Measurements from ENCODE around the gene IL1RAPL2. TPM values are rescaled to one million over a fixed set of nuclear protein-coding genes. Genes with fewer than 3 reads are reported as not detected.
"Not testable (repeated sequence)": the region's sequence is repeated elsewhere in the genome, so short reads cannot be mapped to it uniquely, and the experiment has no call there.

The IL1RAPL2 gene
- total RNA-seq, 1 donor from 2014 or later = 0.58 TPM

- no peaks in the 10 kb centered on the region for H3K36me3 Mint-ChIP-seq (ENCODE audit: low read depth)
- TF ChIP-seq, protein P1, sequence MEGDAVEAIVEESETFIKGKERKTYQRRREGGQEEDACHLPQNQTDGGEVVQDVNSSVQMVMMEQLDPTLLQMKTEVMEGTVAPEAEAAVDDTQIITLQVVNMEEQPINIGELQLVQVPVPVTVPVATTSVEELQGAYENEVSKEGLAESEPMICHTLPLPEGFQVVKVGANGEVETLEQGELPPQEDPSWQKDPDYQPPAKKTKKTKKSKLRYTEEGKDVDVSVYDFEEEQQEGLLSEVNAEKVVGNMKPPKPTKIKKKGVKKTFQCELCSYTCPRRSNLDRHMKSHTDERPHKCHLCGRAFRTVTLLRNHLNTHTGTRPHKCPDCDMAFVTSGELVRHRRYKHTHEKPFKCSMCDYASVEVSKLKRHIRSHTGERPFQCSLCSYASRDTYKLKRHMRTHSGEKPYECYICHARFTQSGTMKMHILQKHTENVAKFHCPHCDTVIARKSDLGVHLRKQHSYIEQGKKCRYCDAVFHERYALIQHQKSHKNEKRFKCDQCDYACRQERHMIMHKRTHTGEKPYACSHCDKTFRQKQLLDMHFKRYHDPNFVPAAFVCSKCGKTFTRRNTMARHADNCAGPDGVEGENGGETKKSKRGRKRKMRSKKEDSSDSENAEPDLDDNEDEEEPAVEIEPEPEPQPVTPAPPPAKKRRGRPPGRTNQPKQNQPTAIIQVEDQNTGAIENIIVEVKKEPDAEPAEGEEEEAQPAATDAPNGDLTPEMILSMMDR (conservative IDR thresholded peaks at IDR 0.05) = no peak
- H3K27ac Mint-ChIP-seq (ENCODE audit: unreplicated experiment) = no peak overlapping the region
- no peak overlapping the region for H3K4me3 Mint-ChIP-seq
- no peak for DNase-seq (ENCODE audit: low read depth, low spot score)
- H3K9me3 Mint-ChIP-seq = peaks cover 7% of the 10 kb centered on the region
- H3K4me1 Mint-ChIP-seq = no peaks in the 10 kb centered on the region
- H3K27me3 Mint-ChIP-seq (ENCODE audit: low read depth) = no peaks in the 10 kb centered on the region
These were observed 1096.2 kb downstream of the IL1RAPL2 start for GRCh38 chrX:105662248-105662647.

GRCh38 chrX:105664243-105664642, 1098.2 kb downstream of the IL1RAPL2 start:
- H3K27ac Mint-ChIP-seq (ENCODE audit: unreplicated experiment) = no peak overlapping the region
- no peaks in the 10 kb centered on the region for H3K36me3 Mint-ChIP-seq (ENCODE audit: low read depth)
- TF ChIP-seq, protein P1 (conservative IDR thresholded peaks at IDR 0.05) = no peak
- DNase-seq (ENCODE audit: low read depth, low spot score) = no peak
- H3K4me1 Mint-ChIP-seq = no peaks in the 10 kb centered on the region
- H3K27me3 Mint-ChIP-seq (ENCODE audit: low read depth) = no peaks in the 10 kb centered on the region
- no peak overlapping the region for H3K4me3 Mint-ChIP-seq
- H3K9me3 Mint-ChIP-seq = peaks cover 9% of the 10 kb centered on the region

GRCh38 chrX:105684288-105684687, 1118.3 kb downstream of the IL1RAPL2 start:
- not testable (repeated sequence) for DNase-seq (ENCODE audit: low read depth, low spot score)

GRCh38 chrX:105694839-105695238, 1128.8 kb downstream of the IL1RAPL2 start:
- no peaks in the 10 kb centered on the region for H3K4me1 Mint-ChIP-seq

More at GRCh38 chrX:105684288-105684687, 1118.3 kb downstream of the IL1RAPL2 start:
- H3K36me3 Mint-ChIP-seq (ENCODE audit: low read depth); H3K4me1 Mint-ChIP-seq; H3K27ac Mint-ChIP-seq (ENCODE audit: unreplicated experiment); H3K4me3 Mint-ChIP-seq; H3K27me3 Mint-ChIP-seq (ENCODE audit: low read depth): not testable (repeated sequence)
- peaks cover 17% of the 10 kb centered on the region for H3K9me3 Mint-ChIP-seq

GRCh38 chrX:105695451-105695850, 1129.5 kb downstream of the IL1RAPL2 start:
- no peak overlapping the region for H3K27ac Mint-ChIP-seq (ENCODE audit: unreplicated experiment)
- H3K4me1 Mint-ChIP-seq = no peaks in the 10 kb centered on the region
- H3K4me3 Mint-ChIP-seq = no peak overlapping the region
- TF ChIP-seq, protein P1 (conservative IDR thresholded peaks at IDR 0.05) = no peak
- DNase-seq (ENCODE audit: low read depth, low spot score) = no peak
- H3K9me3 Mint-ChIP-seq = peaks cover 8% of the 10 kb centered on the region
- no peaks in the 10 kb centered on the region for H3K27me3 Mint-ChIP-seq (ENCODE audit: low read depth)
- peaks cover 2% of the 10 kb centered on the region for H3K36me3 Mint-ChIP-seq (ENCODE audit: low read depth)

More at GRCh38 chrX:105694839-105695238, 1128.8 kb downstream of the IL1RAPL2 start:
- TF ChIP-seq, protein P1 (conservative IDR thresholded peaks at IDR 0.05) = no peak
- H3K36me3 Mint-ChIP-seq (ENCODE audit: low read depth) = peaks cover 2% of the 10 kb centered on the region
- no peak overlapping the region for H3K4me3 Mint-ChIP-seq
- no peak overlapping the region for H3K27ac Mint-ChIP-seq (ENCODE audit: unreplicated experiment)
- DNase-seq (ENCODE audit: low read depth, low spot score) = no peak
- peaks cover 8% of the 10 kb centered on the region for H3K9me3 Mint-ChIP-seq
- H3K27me3 Mint-ChIP-seq (ENCODE audit: low read depth) = no peaks in the 10 kb centered on the region

DNA sequence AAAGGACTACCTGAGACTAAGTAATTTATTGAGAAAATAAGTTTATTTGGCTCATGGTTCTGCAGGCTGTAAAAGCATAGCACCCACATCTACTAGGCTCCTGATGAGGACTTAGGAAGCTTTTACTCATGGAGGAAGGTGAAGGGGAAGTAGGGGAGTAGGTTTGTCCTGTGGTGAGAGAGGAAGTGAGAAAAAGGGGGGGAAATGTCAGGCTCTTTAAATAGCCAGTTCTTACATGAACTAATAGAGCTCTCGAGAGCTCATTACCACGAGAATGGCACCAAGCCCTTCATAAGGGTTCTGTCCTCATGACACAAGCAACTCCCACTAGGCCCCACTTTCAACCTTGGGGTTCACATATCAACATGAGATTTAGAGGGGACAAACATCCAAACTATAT, 1130.9 kb downstream of the IL1RAPL2 start:
- Mint-ChIP-seq H3K27ac (ENCODE audit: unreplicated experiment) (peak overlapping the region; percentile 83), H3K36me3 (ENCODE audit: low read depth) (peaks cover 2% of the 10 kb centered on the region), H3K4me3 (no peak overlapping the region), H3K9me3 (peaks cover 8% of the 10 kb centered on the region), H3K27me3 (ENCODE audit: low read depth) (no peaks in the 10 kb centered on the region), H3K4me1 (no peaks in the 10 kb centered on the region)
- TF ChIP-seq, protein P1 (conservative IDR thresholded peaks at IDR 0.05) = no peak
- DNase-seq (ENCODE audit: low read depth, low spot score) = no peak
